ENCODE measurements around the gene STXBP5L.
"Not testable (repeated sequence)": the region's sequence is repeated elsewhere in the genome, so short reads cannot be mapped to it uniquely, and the experiment has no call there.

The STXBP5L gene

GRCh38 chr3:121269389-121269788 is 361.4 kb downstream of the STXBP5L start:
- H3K4me1 ChIP-seq (ENCODE audit: control extremely low read depth in 1 of 4, control insufficient read depth in 4 of 4, insufficient read depth in 4 of 4, low read length in 3 of 4): no peaks in the 10 kb centered on the region
- no peak overlapping the region for H3K4me3 ChIP-seq (ENCODE audit: control insufficient read depth in 1 of 7, extremely low read depth in 1 of 7, insufficient read depth in 4 of 7, low read depth in 2 of 7, low read length in 6 of 7)
- no peak overlapping the region for H3K27ac ChIP-seq (ENCODE audit: insufficient read depth in 1 of 2, low read depth in 1 of 2, low read length in 2 of 2, poor library complexity in 1 of 2, severe bottlenecking in 2 of 2)
- POLR2A ChIA-PET: no interaction called here
- H3K27me3 ChIP-seq (replicated peaks in 2 of 5; ENCODE audit: control insufficient read depth in 4 of 5, insufficient read depth in 5 of 5, low read length in 4 of 5): no peaks in the 10 kb centered on the region
- H3K36me3 ChIP-seq (ENCODE audit: control insufficient read depth in 4 of 4, insufficient read depth in 4 of 4, low read length in 3 of 4): no peaks in the 10 kb centered on the region
- H3K9me3 ChIP-seq (ENCODE audit: control extremely low read depth in 1 of 5, control insufficient read depth in 4 of 5, insufficient read depth in 2 of 5, low read depth in 1 of 5, low read length in 4 of 5): peaks cover 0 to 5% (median 1%) of the 10 kb centered on the region in 5 experiments
- no CpG with 5 or more reads among the region's 1 CpG for WGBS (ENCODE audit: insufficient coverage)
- DNase-seq: no peak
- CTCF ChIA-PET: interaction anchor here (0.6 kb wide), 1 partner anchor 75 kb away, joined by 3 read pairs; no protein-coding TSS in a partner anchor

- Histone ChIP-seq H3K4me1 (ENCODE audit: control extremely low read depth in 1 of 4, control insufficient read depth in 4 of 4, insufficient read depth in 4 of 4, low read length in 3 of 4) (no peaks in the 10 kb centered on the region), H3K9me3 (ENCODE audit: control extremely low read depth in 1 of 5, control insufficient read depth in 4 of 5, insufficient read depth in 2 of 5, low read depth in 1 of 5, low read length in 4 of 5) (peaks cover 0 to 10% (median 1%) of the 10 kb centered on the region in 5 experiments), H3K27ac (ENCODE audit: insufficient read depth in 1 of 2, low read depth in 1 of 2, low read length in 2 of 2, poor library complexity in 1 of 2, severe bottlenecking in 2 of 2) (no peak overlapping the region), H3K36me3 (ENCODE audit: control insufficient read depth in 4 of 4, insufficient read depth in 4 of 4, low read length in 3 of 4) (no peaks in the 10 kb centered on the region), H3K27me3 (replicated peaks in 2 of 5; ENCODE audit: control insufficient read depth in 4 of 5, insufficient read depth in 5 of 5, low read length in 4 of 5) (no peaks in the 10 kb centered on the region), H3K4me3 (ENCODE audit: control insufficient read depth in 1 of 7, extremely low read depth in 1 of 7, insufficient read depth in 4 of 7, low read depth in 2 of 7, low read length in 6 of 7) (no peak overlapping the region)
- POLR2A ChIA-PET: no interaction called here
- DNase-seq: no peak
- CTCF ChIA-PET: no interaction called here
Measured at GRCh38 chr3:121274411-121274810, 366.4 kb downstream of the STXBP5L start.

GRCh38 chr3:121295452-121295851 is 387.4 kb downstream of the STXBP5L start:
- no peak for DNase-seq
- ChIA-PET CTCF (no interaction called here), POLR2A (no interaction called here)
- no peak overlapping the region for H3K27ac ChIP-seq (ENCODE audit: insufficient read depth in 1 of 2, low read depth in 1 of 2, low read length in 2 of 2, poor library complexity in 1 of 2, severe bottlenecking in 2 of 2)
- no peaks in the 10 kb centered on the region for H3K27me3 ChIP-seq (replicated peaks in 2 of 5; ENCODE audit: control insufficient read depth in 4 of 5, insufficient read depth in 5 of 5, low read length in 4 of 5)
- no peaks in the 10 kb centered on the region for H3K36me3 ChIP-seq (ENCODE audit: control insufficient read depth in 4 of 4, insufficient read depth in 4 of 4, low read length in 3 of 4)
- WGBS (ENCODE audit: insufficient coverage): no CpG with 5 or more reads among the region's 3 CpGs
- no peaks in the 10 kb centered on the region for H3K4me1 ChIP-seq (ENCODE audit: control extremely low read depth in 1 of 4, control insufficient read depth in 4 of 4, insufficient read depth in 4 of 4, low read length in 3 of 4)
- H3K4me3 ChIP-seq (ENCODE audit: control insufficient read depth in 1 of 7, extremely low read depth in 1 of 7, insufficient read depth in 4 of 7, low read depth in 2 of 7, low read length in 6 of 7): no peak overlapping the region
- no peaks in the 10 kb centered on the region for H3K9me3 ChIP-seq (ENCODE audit: control extremely low read depth in 1 of 5, control insufficient read depth in 4 of 5, insufficient read depth in 2 of 5, low read depth in 1 of 5, low read length in 4 of 5)

- Histone ChIP-seq H3K27me3 (replicated peaks in 2 of 5; ENCODE audit: control insufficient read depth in 4 of 5, insufficient read depth in 5 of 5, low read length in 4 of 5) (no peaks in the 10 kb centered on the region), H3K9me3 (ENCODE audit: control extremely low read depth in 1 of 5, control insufficient read depth in 4 of 5, insufficient read depth in 2 of 5, low read depth in 1 of 5, low read length in 4 of 5) (no peaks in the 10 kb centered on the region), H3K36me3 (ENCODE audit: control insufficient read depth in 4 of 4, insufficient read depth in 4 of 4, low read length in 3 of 4) (no peaks in the 10 kb centered on the region), H3K27ac (ENCODE audit: insufficient read depth in 1 of 2, low read depth in 1 of 2, low read length in 2 of 2, poor library complexity in 1 of 2, severe bottlenecking in 2 of 2) (no peak overlapping the region), H3K4me1 (ENCODE audit: control extremely low read depth in 1 of 4, control insufficient read depth in 4 of 4, insufficient read depth in 4 of 4, low read length in 3 of 4) (no peaks in the 10 kb centered on the region), H3K4me3 (ENCODE audit: control insufficient read depth in 1 of 7, extremely low read depth in 1 of 7, insufficient read depth in 4 of 7, low read depth in 2 of 7, low read length in 6 of 7) (no peak overlapping the region)
- DNase-seq: no peak
- ChIA-PET POLR2A (no interaction called here), CTCF (no interaction called here)
Measured at GRCh38 chr3:121295979-121296378, 388.0 kb downstream of the STXBP5L start.

- Histone ChIP-seq H3K36me3 (ENCODE audit: control insufficient read depth in 4 of 4, insufficient read depth in 4 of 4, low read length in 3 of 4) (no peaks in the 10 kb centered on the region), H3K27ac (ENCODE audit: insufficient read depth in 1 of 2, low read depth in 1 of 2, low read length in 2 of 2, poor library complexity in 1 of 2, severe bottlenecking in 2 of 2) (no peak overlapping the region), H3K9me3 (ENCODE audit: control extremely low read depth in 1 of 5, control insufficient read depth in 4 of 5, insufficient read depth in 2 of 5, low read depth in 1 of 5, low read length in 4 of 5) (peaks cover 0 to 2% (median 0%) of the 10 kb centered on the region in 5 experiments), H3K4me1 (ENCODE audit: control extremely low read depth in 1 of 4, control insufficient read depth in 4 of 4, insufficient read depth in 4 of 4, low read length in 3 of 4) (no peaks in the 10 kb centered on the region), H3K4me3 (ENCODE audit: control insufficient read depth in 1 of 7, extremely low read depth in 1 of 7, insufficient read depth in 4 of 7, low read depth in 2 of 7, low read length in 6 of 7) (no peak overlapping the region), H3K27me3 (replicated peaks in 2 of 5; ENCODE audit: control insufficient read depth in 4 of 5, insufficient read depth in 5 of 5, low read length in 4 of 5) (no peaks in the 10 kb centered on the region)
- CTCF ChIA-PET: no interaction called here
- POLR2A ChIA-PET: no interaction called here
- no peak for DNase-seq
Measured at GRCh38 chr3:121324320-121324719, 416.3 kb downstream of the STXBP5L start.

GRCh38 chr3:121330118-121330517 is 422.1 kb downstream of the STXBP5L start:
- H3K4me1 ChIP-seq (ENCODE audit: control extremely low read depth in 1 of 4, control insufficient read depth in 4 of 4, insufficient read depth in 4 of 4, low read length in 3 of 4): no peaks in the 10 kb centered on the region
- no peaks in the 10 kb centered on the region for H3K27me3 ChIP-seq (replicated peaks in 2 of 5; ENCODE audit: control insufficient read depth in 4 of 5, insufficient read depth in 5 of 5, low read length in 4 of 5)
- POLR2A ChIA-PET: no interaction called here
- no peak for DNase-seq
- H3K9me3 ChIP-seq (ENCODE audit: control extremely low read depth in 1 of 5, control insufficient read depth in 4 of 5, insufficient read depth in 2 of 5, low read depth in 1 of 5, low read length in 4 of 5): no peaks in the 10 kb centered on the region
- no peak overlapping the region for H3K27ac ChIP-seq (ENCODE audit: insufficient read depth in 1 of 2, low read depth in 1 of 2, low read length in 2 of 2, poor library complexity in 1 of 2, severe bottlenecking in 2 of 2)
- CTCF ChIA-PET: no interaction called here
- H3K4me3 ChIP-seq (ENCODE audit: control insufficient read depth in 1 of 7, extremely low read depth in 1 of 7, insufficient read depth in 4 of 7, low read depth in 2 of 7, low read length in 6 of 7): no peak overlapping the region
- no peaks in the 10 kb centered on the region for H3K36me3 ChIP-seq (ENCODE audit: control insufficient read depth in 4 of 4, insufficient read depth in 4 of 4, low read length in 3 of 4)
- 75% methylated on average over 1 of the region's 1 CpG for WGBS (ENCODE audit: insufficient coverage)

GRCh38 chr3:121330634-121331033 is 422.6 kb downstream of the STXBP5L start:
- Histone ChIP-seq H3K27me3 (replicated peaks in 2 of 5; ENCODE audit: control insufficient read depth in 4 of 5, insufficient read depth in 5 of 5, low read length in 4 of 5) (no peaks in the 10 kb centered on the region), H3K27ac (ENCODE audit: insufficient read depth in 1 of 2, low read depth in 1 of 2, low read length in 2 of 2, poor library complexity in 1 of 2, severe bottlenecking in 2 of 2) (no peak overlapping the region), H3K9me3 (ENCODE audit: control extremely low read depth in 1 of 5, control insufficient read depth in 4 of 5, insufficient read depth in 2 of 5, low read depth in 1 of 5, low read length in 4 of 5) (no peaks in the 10 kb centered on the region), H3K36me3 (ENCODE audit: control insufficient read depth in 4 of 4, insufficient read depth in 4 of 4, low read length in 3 of 4) (no peaks in the 10 kb centered on the region), H3K4me3 (ENCODE audit: control insufficient read depth in 1 of 7, extremely low read depth in 1 of 7, insufficient read depth in 4 of 7, low read depth in 2 of 7, low read length in 6 of 7) (no peak overlapping the region), H3K4me1 (ENCODE audit: control extremely low read depth in 1 of 4, control insufficient read depth in 4 of 4, insufficient read depth in 4 of 4, low read length in 3 of 4) (no peaks in the 10 kb centered on the region)
- ChIA-PET POLR2A (no interaction called here), CTCF (no interaction called here)
- WGBS (ENCODE audit: insufficient coverage): 100% methylated on average over 2 of the region's 4 CpGs
- DNase-seq: no peak

- H3K27me3 ChIP-seq (replicated peaks in 2 of 5; ENCODE audit: control insufficient read depth in 4 of 5, insufficient read depth in 5 of 5, low read length in 4 of 5); H3K4me1 ChIP-seq (ENCODE audit: control extremely low read depth in 1 of 4, control insufficient read depth in 4 of 4, insufficient read depth in 4 of 4, low read length in 3 of 4); DNase-seq; H3K4me3 ChIP-seq (ENCODE audit: control insufficient read depth in 1 of 7, extremely low read depth in 1 of 7, insufficient read depth in 4 of 7, low read depth in 2 of 7, low read length in 6 of 7); H3K36me3 ChIP-seq (ENCODE audit: control insufficient read depth in 4 of 4, insufficient read depth in 4 of 4, low read length in 3 of 4); H3K27ac ChIP-seq (ENCODE audit: insufficient read depth in 1 of 2, low read depth in 1 of 2, low read length in 2 of 2, poor library complexity in 1 of 2, severe bottlenecking in 2 of 2); POLR2A ChIA-PET; H3K9me3 ChIP-seq (ENCODE audit: control extremely low read depth in 1 of 5, control insufficient read depth in 4 of 5, insufficient read depth in 2 of 5, low read depth in 1 of 5, low read length in 4 of 5); CTCF ChIA-PET: not testable (repeated sequence)
- 96% methylated on average over 5 of the region's 5 CpGs for WGBS (ENCODE audit: insufficient coverage)
Measured at GRCh38 chr3:121355960-121356359, 448.0 kb downstream of the STXBP5L start.
